ENCODE results near the gene PHOSPHO1. TPM values are rescaled to one million over a fixed set of nuclear protein-coding genes. Genes with fewer than 3 reads are reported as not detected.
A peak's percentile ranks its signal among the peaks of the same experiment; 100 is the strongest.

Gene PHOSPHO1
- total and polyA plus RNA-seq, 2 of the 13 experiments (the other 11 are each of a cell fraction or from before 2014, with no cell fraction given): not detected

GRCh38 chr17:49230636-49231562, at the start of gene PHOSPHO1 (continued):
- TF ChIP-seq SP1 (IDR thresholded peaks at IDR 0.05) (no peak), SP1 (CRISPR knock-in tag; IDR thresholded peaks at IDR 0.05) (peak; percentile 88), NFE2L2 (IDR thresholded peaks at IDR 0.05; ENCODE audit: low read length) (no peak), MLX (CRISPR knock-in tag; IDR thresholded peaks at IDR 0.05) (no peak), ZNF777 (CRISPR knock-in tag; IDR thresholded peaks at IDR 0.05) (0 out of 2 replicates have a peak, but pooled peaks have one; percentile 35), ZNF891 (CRISPR knock-in tag; IDR thresholded peaks at IDR 0.05) (0 out of 2 replicates have a peak, but pooled peaks have one; percentile 42), ZNF512B (CRISPR knock-in tag; IDR thresholded peaks at IDR 0.05; ENCODE audit: borderline replicate concordance) (0 out of 2 replicates have a peak, but pooled peaks have one; percentile 53), HNRNPK (IDR thresholded peaks at IDR 0.05; ENCODE audit: low read depth, low read length, poor library complexity, severe bottlenecking) (peak; percentile 93), ZNF563 (CRISPR knock-in tag; IDR thresholded peaks at IDR 0.05) (no peak), NR2C2 (CRISPR knock-in tag; IDR thresholded peaks at IDR 0.05; ENCODE audit: borderline replicate concordance) (no peak), ZNF501 (CRISPR knock-in tag; IDR thresholded peaks at IDR 0.05) (peak; percentile 52), PBX2 (CRISPR knock-in tag; IDR thresholded peaks at IDR 0.05) (no peak), NFYB (CRISPR knock-in tag; IDR thresholded peaks at IDR 0.05) (peak; percentile 83), SP2 (CRISPR knock-in tag; IDR thresholded peaks at IDR 0.05) (peak; percentile 16; the same call in 1 of the 2 replicates), ZNF547 (CRISPR knock-in tag; IDR thresholded peaks at IDR 0.05) (0 out of 2 replicates have a peak, but pooled peaks have one; percentile 51), RXRA (CRISPR knock-in tag; IDR thresholded peaks at IDR 0.05) (peak; percentile 31; the same call in 1 of the 2 replicates), PCBP1 (IDR thresholded peaks at IDR 0.05; ENCODE audit: borderline replicate concordance, low read depth, low read length) (0 out of 2 replicates have a peak, but pooled peaks have one; percentile 6), ELK4 (CRISPR knock-in tag; IDR thresholded peaks at IDR 0.05; ENCODE audit: borderline replicate concordance) (no peak), PRDM15 (CRISPR knock-in tag; IDR thresholded peaks at IDR 0.05) (0 out of 2 replicates have a peak, but pooled peaks have one; percentile 59)
